ENCODE results near the gene AGFG2. TPM values are rescaled to one million over a fixed set of nuclear protein-coding genes. Genes with fewer than 3 reads are reported as not detected.

AGFG2 gene
- total RNA-seq, 1 donor = 19.3 TPM

GRCh38 chr7:100570954-100571828 is 32.2 kb downstream of the AGFG2 start:
- H3K4me3 ChIP-seq (ENCODE audit: low read depth, low read length) = no peak overlapping the region
- DNase-seq (ENCODE audit: low read depth) = no peak
- no peak for TF ChIP-seq CTCF (IDR thresholded peaks at IDR 0.05; ENCODE audit: insufficient read depth, low read length)

GRCh38 chr7:100571829-100572116 is 32.8 kb downstream of the AGFG2 start:
- no peak for TF ChIP-seq CTCF (IDR thresholded peaks at IDR 0.05; ENCODE audit: insufficient read depth, low read length)
- DNase-seq (ENCODE audit: low read depth) = no peak
- no peak overlapping the region for H3K4me3 ChIP-seq (ENCODE audit: low read depth, low read length)

- no peak overlapping the region for H3K4me3 ChIP-seq (ENCODE audit: low read depth, low read length)
- DNase-seq (ENCODE audit: low read depth) = no peak
- TF ChIP-seq CTCF (IDR thresholded peaks at IDR 0.05; ENCODE audit: insufficient read depth, low read length) = no peak
Observed at GRCh38 chr7:100572281-100572948, 33.4 kb downstream of the AGFG2 start.

- TF ChIP-seq CTCF (IDR thresholded peaks at IDR 0.05; ENCODE audit: insufficient read depth, low read length) = no peak
- DNase-seq (ENCODE audit: low read depth) = no peak
- H3K4me3 ChIP-seq (ENCODE audit: low read depth, low read length) = no peak overlapping the region
Observed at GRCh38 chr7:100572949-100573675, 34.1 kb downstream of the AGFG2 start.

GRCh38 chr7:100573691-100574361 is 34.8 kb downstream of the AGFG2 start, which contains the start of gene SAP25:
SAP25 (minus strand) TSS chr7:100573900; CDS start chr7:100573742, 158 bp downstream.
- TF ChIP-seq CTCF (IDR thresholded peaks at IDR 0.05; ENCODE audit: insufficient read depth, low read length) = no peak
- H3K4me3 ChIP-seq (ENCODE audit: low read depth, low read length) = no peak within 1 kb of the TSS
- DNase-seq (ENCODE audit: low read depth) = no peak

Data from fibroblast of the aortic adventitia (primary cell).